CD4-positive, alpha-beta T cell treated with Interferon alpha-2 for 1 hour (primary cell): ENCODE results near the gene PRKCA.

Source experiments
- DNase-seq, 2 donors: peaks; one replicate each; pipeline ENCODE4 v3.0.0-alpha.2; 2020 to 2022

Gene PRKCA

DNA sequence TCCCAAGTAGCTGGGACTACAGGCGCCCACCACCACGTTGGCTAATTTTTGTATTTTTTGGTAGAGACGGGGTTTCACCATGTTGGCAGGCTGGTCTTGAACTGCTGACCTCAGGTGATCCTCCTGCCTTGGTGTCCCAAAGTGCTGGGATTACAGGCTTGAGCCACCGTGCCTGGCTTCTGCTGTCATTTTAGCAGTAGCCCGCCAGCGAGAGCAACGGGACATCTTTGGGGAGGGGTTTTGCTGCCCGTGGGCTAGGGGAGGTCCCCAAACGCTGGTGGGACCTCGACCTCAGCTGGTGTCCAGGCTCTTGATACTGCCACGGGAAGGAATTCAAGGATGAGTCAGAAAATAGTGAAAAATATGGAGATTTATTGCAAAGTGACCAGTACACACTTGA, 424.4 kb downstream of the PRKCA start:
- DNase-seq, result no peak

DNA sequence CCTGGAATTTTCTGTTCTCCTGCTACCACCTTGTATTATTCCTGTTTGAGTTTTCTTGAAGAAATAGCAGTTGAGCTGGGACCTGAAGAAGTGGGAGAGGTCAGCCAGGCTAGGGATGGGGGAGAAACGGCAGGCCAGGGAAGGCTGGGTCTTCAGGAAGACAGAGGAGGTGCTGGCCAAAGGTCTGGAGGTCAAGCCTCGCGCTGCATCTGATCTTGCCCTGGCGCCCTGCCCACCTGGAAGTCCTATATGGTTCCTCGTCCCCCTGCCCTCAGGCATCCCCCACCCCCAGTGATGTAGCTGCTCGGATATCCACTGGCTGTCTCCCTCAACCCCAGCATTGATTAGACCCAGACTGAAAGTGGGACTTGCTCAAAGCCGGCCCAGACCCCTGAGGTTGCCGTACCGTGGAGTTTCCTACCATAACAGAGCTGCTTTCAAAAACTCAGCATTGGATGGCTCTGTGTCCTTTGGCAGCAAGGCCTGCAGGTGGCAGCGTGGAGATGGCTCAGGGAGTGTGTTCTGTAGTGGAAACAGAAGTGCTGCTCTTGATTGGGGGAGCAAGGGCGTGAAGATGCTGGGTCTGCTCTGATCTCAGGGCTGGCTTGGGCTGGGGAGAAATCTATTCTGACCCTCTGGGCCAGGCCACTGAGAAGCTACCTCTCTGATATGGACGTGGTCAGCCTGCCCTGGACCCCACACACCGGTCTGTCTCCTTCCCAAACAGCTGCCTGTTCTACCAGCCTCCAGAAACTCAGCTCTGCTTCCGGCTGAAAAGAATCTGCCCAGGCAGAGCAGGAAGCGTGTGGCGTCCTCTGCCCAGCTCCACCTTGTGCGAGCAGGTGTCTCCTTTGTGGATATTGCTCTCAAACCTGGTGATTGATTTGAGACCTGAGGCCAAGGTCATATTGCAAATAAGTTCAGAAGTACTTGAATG, 425.5 kb downstream of the PRKCA start:
- DNase-seq, result peak; percentile 9 to 35

DNA sequence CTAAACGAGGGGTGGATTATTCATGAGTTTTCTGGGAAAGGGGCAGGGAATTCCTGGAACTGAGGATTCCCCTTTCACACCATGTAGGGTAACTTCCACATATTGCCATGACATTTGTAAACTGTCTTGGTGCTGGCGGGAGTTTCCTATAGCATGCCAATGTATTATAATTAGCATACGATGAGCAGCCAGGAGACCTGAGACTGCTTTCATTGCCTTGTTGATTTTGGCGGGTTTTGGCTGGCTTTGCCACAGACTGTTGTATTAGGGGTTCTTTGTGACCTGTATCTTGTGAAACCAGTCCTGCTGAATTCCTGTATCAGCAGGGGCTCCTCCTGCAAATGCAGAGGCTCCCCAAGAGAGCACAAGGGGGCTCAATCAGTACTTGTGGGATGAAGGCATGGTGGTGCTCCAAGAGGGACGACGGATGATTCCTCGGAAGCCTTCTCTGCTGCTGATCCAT, 428.1 kb downstream of the PRKCA start:
- no peak for DNase-seq

DNA sequence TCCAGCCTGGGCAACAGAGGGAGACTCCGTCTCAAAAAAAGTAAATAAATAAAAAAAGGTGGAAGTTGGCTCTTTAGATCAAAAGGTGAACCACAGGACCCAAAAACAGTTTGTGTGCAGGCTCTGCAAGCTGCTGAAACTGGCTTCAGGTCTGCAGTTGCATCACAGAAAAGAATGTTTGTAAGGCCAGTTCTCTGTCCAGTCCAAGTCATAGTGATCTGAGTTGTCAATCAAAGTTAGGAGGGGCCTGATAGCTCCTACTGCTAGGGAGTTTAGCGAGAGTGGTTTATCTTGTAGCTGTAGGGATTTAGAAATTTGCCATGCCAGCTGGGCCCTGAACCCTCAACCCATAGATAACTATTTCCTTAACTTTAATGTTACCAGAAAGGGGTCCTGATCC, 431.3 kb downstream of the PRKCA start:
- no peak for DNase-seq

DNA sequence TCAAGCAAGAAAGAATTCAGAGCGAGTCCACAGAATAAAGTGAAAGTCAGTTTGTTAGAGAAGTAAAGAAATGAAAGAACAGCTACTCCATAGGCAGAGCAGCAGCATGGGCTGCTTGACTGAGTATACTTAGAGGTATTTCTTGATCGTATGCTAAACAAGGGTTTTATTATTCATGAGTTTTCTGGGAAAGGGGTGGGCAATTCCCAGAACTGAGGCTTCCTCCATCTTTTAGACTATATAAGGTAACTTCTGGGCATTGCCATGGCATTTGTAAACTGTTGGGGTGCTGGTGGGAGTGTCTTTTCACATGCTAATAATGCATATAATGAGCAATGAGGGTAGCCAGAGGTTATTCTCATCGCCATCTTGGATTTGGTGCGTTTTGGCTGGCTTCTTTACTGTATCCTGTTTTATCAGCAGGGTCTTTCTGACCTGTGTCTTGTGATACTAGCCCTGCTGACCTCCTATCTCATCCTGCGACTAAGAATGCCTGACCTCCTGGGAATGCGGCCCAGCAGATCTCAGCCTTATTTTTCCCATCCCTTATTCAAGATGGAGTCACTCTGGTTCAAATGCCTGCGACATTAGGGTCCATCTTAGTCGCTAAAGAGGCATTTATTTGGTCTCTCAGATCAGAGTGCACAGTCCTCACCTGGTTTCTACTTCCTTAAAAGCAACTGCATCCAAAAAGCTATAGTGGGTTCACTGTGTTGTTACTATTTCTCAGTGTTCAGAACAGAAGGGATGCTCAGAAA, 432.0 kb downstream of the PRKCA start:
- no peak for DNase-seq

DNA sequence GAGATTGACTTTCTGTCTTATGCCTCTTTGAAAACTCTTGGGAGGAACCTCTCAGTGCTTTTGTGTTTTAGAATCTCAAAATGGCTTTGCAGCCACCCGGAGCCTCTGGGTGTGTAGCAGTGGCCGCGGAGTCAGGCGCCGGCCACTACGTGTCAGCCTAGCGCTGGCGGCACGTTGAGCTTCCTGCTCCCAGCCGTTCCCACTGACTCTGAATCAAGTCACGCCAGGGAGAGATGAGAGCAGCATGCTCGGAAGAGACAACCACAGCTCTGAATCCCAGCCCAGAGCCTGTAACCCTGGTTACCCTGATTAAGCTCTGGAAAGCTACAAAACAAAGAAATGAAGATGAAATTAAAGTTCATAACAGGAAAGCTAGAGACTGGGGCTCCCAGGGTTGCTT, 435.1 kb downstream of the PRKCA start:
- no peak for DNase-seq

DNA sequence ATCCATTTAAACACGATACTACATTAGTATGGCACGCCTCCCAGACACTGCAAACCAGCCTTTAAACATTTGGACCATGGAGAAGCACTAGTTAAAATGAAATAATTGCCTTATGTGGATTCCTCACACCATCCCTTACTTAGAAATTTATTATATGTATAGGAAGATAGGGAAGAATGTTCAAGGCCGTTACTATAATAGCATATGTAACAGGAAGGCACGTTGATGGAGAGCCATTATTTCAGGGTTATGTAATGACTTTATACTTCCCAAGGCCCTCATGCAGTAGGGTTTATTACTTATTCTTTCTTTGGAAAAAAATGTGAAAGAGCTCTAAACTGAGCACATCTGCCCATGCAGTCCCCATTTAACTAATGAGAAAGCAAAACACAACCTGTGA, 435.9 kb downstream of the PRKCA start:
- DNase-seq, result no peak

DNA sequence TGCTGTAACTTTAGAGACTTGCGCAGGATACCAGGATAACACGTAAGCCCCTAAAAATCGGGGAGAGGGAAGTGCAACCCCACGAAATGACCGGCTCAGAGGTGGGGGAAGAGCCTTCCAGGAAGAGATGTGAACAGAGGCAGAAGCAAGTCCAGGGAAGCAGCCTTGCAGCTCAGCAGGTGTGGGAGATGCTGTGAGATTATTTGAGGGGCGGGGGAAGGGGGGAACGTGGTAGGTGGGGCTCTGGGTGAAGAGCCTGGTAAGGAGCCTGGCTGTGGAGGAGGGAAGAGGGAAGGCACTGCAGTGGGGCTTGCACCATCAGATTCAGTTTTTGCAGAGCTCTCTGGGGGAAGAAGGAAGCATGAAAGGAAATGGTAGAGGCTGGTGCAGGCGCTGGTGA, 437.1 kb downstream of the PRKCA start:
- no peak for DNase-seq

DNA sequence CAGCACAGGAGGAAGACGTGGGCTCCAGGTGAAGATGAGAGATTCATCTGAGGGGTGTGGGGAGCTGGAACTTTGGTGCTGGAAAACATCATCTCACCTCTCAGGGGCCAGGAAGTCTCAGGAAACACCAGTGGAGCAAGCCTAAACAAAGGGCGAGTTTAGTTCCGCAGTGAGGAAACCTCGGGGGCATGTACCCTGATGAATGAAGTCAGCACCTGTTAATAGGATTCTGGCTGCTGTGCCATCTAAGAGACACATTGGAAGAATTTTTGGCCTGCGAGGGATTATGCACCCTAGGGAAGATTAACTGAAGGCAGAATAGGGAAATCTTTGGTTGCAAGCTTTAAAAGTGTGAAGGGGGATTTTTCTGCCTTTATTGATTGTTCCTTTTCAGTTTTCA, 437.8 kb downstream of the PRKCA start:
- no peak for DNase-seq

DNA sequence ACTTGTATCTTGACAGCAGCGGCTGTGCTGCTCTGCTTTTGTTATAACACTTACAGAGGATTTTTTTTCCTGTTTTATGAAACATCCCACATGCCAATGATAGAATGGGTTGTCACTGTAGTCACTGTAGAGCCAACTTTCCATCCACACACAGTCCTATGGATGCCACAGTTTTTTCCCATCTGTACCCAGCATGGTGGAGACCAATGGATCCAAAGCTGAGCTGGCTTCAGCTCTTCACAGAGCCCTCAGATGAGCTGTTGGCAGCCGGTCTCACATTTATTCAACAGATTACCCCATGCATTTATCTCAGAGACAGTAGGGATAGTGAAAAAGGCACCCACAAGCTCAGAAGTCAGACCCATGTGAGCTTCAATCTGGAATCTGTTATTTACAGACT, 441.1 kb downstream of the PRKCA start:
- no peak for DNase-seq

DNA sequence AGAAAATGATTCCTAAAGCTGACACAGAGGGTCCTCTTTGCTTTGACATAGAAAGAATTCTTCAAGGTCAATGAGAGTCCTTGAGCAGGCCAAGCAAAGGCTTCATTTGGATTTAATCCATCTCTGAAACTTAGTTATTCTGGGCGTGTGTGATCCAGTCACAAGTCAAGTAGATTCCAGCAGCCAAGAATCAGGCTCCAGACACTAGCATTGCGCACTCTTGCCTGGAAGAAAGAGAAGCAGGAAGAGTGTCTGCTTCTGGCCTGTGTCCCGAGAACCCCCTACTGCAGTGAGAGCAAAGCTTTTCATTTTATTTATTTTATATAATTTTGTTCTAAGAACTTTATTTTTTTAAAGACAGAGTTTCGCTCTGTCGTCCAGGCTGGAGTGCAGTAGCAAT, 444.3 kb downstream of the PRKCA start:
- DNase-seq, result no peak

DNA sequence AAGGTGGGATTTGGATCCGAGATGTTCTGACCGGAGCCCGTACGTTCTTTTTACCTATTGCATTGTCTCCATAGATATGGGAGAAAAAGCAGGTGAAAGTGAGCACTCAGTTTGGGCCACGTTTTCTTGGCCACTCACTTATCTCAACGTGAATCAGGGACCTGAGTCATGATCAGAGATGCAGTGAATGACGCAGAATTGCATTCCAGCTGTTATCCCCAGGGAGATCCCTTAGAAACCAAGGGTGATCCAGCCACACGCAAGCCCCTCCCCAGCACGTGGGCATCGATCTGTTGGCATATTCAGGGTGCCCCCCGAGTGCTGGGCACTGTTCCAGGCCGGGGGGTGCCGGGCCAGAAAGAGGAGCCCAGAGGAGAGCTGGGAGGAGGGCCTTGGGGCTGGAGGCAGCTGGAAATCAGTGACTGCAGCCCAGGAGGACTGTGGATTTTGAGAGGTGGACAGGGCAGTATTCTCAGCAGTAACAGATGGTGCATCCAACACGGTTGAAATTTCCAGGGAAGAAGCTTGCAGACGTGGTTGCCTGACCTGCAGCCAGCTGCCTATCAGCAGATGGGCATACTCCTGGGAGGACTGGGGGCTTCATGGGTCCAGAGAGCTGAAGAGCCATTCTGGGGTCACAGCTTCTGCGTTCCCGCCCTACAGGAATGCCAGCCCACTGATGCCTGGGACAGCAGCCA, 445.3 kb downstream of the PRKCA start:
- DNase-seq, result no peak

DNA sequence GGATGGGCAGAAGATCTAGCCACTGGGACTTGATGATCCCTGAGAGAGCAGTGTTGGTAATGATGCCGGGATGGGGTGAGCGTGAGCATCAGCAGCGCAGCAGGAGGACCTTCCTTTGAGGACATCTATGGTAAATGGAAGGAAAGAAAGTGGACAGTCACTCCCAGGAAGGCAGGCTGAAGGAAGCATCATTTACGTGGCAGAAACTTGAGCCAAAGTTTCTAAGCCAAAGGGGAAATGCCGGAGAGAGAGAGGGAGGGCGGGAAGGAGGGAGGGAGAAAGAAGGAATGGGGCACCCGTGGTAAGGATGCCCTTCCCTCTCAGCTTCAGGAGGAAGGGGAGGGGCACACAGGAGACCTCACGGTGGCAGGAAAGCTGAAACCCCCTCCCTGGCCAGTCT, 446.2 kb downstream of the PRKCA start:
- no peak for DNase-seq

DNA sequence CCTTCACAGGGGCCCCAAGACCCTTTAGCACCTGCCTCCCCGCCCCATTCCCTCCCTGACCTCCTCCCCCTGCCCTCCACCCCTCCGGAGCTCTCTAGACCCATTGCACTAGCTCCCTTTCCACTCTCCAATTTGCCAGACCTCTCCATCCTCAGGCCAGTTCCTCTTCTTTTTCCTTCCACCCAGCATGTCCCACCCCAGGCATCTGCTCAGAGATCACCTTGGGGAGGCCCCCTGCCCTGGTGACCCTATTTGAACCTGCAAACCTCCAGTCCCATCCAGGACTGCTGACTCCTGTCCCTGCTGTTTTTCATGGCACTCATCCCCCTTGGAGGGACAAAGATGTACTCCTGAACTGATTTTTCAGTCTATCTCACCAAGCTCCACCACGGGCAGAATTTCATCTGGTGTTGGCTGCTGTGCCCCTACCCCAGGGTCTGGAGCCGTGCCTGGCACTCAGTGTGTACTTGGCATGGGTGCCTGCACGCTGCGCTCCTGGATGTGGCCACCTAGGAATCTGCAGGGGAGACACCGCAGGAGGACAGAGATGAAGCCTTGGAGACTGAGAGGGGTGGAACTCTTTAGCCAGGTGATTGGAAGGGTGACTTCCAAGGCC, 446.9 kb downstream of the PRKCA start:
- no peak for DNase-seq

DNA sequence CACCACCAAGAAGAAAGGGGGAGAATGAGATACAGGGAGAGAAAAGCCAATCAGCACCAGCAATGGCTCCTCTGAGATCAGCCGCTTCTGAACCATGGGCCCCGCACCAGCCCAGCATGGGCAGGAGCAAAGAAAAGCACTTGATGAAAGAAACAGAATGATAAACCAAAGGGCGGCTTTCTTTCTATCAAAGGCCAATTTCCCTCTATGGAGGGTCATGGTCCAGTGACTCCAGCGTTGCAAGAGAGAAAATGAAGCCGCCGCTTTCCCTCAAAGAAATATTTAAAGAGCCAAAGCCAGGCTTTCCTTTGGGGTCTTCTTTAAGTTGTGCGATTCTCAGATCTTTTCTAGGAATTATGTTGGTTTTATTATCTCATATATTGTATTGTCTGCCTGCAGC, 447.7 kb downstream of the PRKCA start:
- DNase-seq, result no peak

DNA sequence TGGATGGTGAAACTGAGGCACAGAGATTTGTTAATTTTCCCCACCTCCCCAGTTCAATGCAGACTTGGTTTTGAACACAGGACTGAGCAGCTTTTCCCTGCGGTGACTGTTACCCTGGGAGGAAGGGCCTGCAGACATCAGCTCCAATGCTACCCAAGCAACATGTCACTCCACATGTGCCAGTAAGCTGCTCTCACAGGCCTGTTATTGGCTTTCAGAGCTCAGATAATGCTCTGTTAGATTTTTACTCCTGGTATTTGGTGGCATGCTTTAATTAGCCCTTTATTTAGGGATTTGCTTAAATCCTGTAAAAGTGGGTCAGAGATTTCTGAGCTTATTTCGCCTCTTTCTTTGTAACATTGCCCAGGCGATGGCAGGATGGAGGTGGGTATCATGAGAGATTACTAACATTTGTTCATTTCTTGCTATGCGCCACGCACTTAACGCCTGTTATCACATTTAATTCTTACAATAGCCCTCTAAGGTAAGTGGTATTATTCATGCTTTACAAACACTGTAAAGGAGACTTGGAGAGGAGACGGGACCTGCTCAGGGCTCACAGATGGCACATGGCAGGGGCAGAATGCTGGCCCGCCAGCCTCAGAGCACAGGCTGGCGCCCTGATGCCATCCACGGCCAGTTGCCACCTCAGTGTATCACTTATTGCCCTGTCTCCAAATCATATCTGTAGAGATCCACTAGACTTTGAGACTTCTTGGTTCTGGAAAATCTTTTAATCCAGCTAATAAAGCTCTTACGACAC, 448.5 kb downstream of the PRKCA start:
- DNase-seq, result no peak

DNA sequence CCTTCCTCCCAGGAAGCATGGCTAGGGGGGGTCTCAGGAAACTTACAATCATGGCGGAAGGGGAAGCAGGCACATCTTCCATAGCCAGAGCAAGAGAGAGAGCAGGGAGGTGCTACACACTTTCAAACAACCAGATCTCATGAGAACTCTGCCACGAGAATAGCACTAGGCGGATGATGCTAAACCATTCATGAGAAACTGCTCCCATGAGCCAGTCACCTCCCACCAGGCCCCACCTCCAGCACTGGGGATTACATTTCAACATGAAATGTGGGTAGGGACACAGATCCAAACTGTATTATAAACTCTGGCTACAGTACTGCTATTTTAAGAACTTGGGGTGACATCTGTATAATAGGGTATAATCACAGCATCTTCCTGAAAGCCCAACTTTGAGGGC, 449.4 kb downstream of the PRKCA start:
- no peak for DNase-seq

DNA sequence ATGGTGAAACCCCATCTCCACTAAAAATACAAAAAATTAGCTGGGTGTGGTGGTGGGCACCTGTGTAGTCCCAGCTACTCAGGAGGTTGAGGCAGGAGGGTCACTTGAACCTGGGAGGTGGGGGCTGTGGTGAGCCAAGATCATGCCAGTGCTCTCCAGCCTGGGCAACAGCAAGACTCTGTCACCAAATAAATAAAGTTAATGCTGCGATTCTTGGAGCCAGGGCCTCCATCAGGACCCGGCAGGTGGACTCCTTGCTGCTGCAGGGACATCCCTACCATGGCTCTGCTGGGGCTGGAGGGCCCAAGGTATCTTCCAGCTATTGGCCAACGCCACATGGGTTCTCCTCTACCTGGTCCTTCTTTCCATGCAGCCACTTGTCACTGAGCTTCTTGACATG, 450.0 kb downstream of the PRKCA start:
- no peak for DNase-seq

DNA sequence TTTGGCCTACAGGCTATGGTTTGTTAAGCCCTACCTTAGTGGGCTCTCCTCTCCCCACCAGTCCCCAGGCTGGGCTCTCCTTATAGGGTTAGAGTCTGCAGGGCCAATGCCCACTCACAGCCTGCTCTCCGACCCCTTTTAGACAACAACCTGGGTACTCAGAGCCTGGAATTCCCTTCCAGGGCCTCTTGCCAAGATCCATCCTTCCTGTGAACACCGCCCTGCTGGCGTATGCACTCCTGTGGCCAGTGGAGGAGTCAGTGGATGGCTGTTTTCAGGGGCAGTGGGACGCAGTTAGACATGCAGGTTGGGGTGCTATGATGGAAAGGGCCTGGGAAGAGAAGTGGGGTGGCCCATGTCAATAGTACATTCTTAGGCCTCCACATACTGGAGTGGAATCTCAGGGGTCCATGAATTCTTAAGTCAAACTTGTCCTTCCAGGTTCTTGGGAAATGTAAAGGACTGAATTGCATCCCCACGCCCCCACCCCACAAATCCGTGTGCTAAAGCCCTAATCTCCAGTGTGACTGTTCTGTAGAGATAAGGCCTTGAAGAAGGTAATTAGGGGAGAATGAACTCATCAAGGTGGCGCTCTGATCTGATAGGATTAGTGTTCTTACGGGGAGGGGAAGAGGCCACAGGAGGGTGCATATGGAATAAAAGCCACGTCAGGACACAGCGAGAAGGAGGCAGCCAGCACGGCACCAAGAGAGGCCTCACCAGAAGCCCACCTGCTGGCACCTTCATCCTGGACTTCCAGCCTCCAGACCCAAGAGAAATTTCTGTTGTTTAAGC, 450.9 kb downstream of the PRKCA start:
- DNase-seq, result no peak

DNA sequence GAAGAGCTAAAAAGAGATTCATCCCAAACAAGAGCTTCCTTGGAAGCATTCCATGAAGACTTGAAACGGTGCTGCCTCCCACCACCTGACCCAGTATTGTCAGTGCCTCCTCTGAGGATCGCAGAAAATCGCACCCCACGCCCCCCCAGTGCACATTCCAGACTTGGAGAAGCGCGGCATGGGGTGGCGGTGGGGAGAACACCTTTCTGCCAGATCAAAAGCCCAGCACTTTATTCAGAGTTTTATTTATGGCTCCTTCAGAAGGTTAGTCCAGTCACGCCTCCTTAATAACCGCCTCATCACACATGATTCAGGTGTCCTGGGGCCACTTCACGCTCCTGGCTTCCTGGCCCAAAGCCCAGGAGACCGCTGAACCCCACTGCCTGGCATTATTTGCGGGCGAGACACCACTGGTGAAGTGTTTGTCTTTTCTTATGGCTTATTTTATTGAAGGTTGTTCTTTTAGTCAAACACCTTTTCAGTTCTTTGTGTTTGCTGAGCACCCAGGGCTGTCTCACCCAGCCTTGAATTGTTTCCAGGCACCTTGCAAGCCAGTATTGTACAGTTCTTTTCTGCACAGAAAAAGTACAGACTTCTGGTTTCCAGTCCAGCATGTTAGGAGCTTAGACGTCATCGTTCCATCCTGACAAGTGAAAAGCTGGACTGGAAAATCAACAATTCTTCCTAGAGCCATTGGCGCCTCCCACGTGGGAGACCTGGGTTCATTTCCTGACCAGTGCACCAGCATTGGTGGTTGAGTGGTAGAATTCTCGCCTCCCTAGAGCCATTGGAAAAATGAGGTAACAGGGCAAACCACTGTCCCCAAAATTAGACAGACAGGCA, 452.9 kb downstream of the PRKCA start:
- no peak for DNase-seq

DNA sequence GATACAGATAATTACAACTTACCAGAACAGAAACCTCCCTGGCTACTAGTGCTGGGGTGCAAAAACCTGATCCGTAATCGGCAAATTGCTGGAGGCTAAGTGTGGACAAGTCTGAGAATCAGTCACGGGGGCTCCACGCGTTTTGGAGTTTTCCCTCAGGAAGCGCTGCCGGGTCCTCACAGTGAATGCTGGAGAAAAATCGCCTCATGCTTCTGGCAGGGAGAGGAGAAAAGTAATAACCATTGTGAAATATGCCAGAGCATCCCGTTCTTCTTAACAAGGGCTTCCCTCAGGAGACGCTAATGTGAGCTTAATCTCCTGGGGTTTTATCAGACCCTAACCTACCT, 453.5 kb downstream of the PRKCA start:
- no peak for DNase-seq
